Measurements from ENCODE around the gene CYLD. TPM values are rescaled to one million over a fixed set of nuclear protein-coding genes. Genes with fewer than 3 reads are reported as not detected.

The CYLD gene
- total RNA-seq, 1 donor from 2014 or later, result 10.3 TPM

DNA sequence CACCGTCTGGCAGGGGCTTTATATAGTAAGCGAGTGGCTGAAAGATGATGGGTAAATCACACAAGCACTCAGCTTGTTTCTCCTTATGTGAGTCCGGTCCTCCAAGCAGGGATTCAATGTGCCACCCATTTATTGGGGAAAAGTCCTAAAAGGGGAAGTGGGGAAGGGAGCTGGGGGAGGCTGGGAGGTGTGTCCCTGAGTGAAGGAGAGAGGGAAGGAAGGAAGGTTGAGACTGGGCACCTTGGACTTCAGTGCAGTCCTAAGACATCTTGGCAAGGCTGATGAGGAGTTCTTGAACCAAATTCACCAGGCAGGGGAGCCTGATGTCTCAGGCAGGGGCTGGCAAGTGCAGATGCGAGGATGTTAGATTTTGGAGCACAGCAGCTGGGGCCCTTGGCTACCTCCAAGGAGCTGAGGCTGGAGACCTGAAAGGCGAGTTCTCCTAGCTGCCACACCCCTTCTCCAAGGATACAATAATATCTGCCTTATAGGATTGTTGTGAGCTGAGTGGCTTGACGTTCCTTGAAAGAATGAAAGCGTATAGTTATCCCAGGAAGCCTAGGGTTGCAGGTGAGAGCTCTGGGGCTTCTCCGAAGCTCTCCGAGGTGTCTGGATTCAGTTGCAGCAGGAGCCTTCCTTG, 23.0 kb upstream of the CYLD start:
- no peak overlapping the region for H3K4me3 ChIP-seq (ENCODE audit: low read depth, low read length)
- TF ChIP-seq, protein P1, sequence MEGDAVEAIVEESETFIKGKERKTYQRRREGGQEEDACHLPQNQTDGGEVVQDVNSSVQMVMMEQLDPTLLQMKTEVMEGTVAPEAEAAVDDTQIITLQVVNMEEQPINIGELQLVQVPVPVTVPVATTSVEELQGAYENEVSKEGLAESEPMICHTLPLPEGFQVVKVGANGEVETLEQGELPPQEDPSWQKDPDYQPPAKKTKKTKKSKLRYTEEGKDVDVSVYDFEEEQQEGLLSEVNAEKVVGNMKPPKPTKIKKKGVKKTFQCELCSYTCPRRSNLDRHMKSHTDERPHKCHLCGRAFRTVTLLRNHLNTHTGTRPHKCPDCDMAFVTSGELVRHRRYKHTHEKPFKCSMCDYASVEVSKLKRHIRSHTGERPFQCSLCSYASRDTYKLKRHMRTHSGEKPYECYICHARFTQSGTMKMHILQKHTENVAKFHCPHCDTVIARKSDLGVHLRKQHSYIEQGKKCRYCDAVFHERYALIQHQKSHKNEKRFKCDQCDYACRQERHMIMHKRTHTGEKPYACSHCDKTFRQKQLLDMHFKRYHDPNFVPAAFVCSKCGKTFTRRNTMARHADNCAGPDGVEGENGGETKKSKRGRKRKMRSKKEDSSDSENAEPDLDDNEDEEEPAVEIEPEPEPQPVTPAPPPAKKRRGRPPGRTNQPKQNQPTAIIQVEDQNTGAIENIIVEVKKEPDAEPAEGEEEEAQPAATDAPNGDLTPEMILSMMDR (conservative IDR thresholded peaks at IDR 0.05; ENCODE audit: low read depth, low read length), result no peak
- no peak for DNase-seq (ENCODE audit: low read depth)

DNA sequence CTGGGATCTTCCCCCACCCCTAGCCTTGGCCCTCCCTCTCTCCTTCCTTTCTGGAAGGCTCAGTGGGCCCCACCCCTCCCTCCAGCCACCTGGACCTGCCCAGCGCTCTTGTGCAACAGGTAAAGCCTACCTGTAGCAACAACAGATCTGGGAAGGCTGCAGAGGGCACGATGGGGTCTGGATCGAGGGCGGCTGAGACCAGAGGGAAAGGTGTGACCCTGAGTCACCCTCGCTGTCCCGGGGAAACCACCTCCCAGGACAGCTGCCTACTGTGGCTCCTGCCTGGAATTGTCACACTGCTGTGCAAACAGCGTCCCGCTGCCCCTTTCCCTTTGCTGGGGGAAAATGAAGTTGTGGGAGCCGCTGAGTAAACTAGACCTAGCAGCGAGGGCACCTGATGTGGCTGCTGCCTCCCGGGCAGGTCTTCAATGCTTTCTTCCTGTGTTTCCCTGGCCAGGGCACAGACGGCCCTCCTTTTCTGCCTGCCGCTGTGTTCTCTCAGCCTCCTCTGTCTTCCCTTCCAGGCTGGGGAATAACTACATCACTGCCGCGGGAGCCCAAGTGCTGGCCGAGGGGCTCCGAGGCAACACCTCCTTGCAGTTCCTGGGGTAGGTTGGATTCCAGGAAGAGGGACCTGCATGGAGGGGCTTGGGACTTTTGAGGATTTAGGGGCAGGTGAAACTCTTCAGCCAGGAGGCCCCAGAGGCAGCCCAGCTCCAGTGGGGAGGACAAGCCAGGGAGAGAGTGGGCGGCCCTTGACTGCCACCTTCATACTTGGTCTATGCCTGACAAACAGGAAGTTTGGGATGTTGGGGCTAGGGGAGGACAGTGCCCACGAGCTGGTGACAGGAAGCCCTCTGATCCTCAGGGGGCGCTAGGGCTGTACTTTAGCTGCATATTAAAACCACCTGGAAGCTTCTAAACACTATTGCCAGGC, 22.2 kb upstream of the CYLD start:
- DNase-seq (ENCODE audit: low read depth), result no peak
- TF ChIP-seq, protein P1 (conservative IDR thresholded peaks at IDR 0.05; ENCODE audit: low read depth, low read length), result no peak
- no peak overlapping the region for H3K4me3 ChIP-seq (ENCODE audit: low read depth, low read length)

DNA sequence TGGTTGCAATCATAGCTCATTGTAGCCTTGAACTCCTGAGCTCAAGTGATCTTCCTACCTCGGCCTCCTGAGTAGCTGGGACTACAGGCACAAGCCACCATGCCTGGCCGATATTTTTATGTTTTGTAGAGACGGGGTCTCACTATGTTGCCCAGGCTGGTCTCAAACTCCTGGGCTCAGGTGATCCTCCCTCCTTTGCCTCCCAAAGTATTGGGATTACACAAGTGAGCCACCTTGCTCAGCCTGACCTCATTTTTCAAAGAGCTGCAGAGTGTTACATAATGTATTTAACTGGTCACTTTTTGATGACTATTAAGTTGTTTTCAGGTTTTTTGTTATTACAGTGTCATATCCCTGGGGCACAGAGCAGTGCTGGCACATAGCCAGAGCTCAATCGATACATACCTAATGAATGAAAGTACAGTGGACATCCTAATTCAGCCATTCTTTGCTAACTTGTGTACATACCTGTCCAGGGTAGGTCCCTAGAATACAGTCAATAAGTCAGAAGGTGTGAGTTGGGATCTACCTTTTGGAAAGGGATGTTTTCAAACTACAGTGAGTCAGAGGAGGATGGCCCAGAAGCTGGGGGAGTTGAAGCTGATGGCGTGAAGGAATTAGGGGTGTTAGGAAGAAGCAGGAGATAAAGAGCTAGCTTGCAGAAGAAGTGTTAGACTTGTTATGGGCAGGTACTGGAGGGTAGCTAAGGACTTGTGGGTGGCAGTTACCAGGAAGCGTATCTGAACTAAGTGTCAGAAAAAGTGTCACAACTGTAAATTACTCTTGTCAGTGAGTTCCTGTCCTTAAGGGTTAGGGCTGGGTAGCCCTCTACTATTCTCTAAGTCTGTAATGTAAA, 20.1 kb upstream of the CYLD start:
- TF ChIP-seq, protein P1 (conservative IDR thresholded peaks at IDR 0.05; ENCODE audit: low read depth, low read length), result no peak
- DNase-seq (ENCODE audit: low read depth), result no peak
- no peak overlapping the region for H3K4me3 ChIP-seq (ENCODE audit: low read depth, low read length)

DNA sequence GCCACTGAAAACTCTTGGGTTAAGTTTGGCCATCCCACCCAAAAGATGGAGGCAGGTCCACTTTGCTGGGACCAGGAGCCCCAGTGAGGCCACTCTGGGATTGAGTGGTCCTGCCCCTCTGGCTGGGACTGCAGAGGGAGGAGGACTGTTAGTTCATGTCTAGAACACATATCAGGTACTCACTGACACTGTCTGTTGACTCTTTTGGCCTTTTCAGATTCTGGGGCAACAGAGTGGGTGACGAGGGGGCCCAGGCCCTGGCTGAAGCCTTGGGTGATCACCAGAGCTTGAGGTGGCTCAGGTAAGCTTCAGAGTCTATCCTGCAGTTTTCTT, 19.5 kb upstream of the CYLD start:
- TF ChIP-seq, protein P1 (conservative IDR thresholded peaks at IDR 0.05; ENCODE audit: low read depth, low read length), result no peak
- no peak for DNase-seq (ENCODE audit: low read depth)

DNA sequence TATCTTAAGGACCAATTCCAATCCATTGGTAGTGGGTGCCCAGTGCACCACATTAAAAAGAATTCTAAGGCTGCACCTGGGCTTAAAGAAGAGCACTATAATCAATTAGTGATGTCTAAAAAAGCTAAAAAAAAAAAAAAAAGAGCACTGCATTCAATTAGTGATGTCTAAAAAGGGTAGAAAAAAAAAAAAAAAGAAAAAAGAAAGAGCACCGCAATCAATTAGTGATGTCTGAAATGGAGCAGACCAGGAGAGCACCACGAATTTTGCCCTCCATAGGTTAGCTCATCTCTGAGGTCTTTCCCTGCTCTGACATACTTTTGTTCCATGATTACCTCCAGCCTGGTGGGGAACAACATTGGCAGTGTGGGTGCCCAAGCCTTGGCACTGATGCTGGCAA, 18.9 kb upstream of the CYLD start:
- TF ChIP-seq, protein P1 (conservative IDR thresholded peaks at IDR 0.05; ENCODE audit: low read depth, low read length), result no peak
- DNase-seq (ENCODE audit: low read depth), result no peak
- no peak overlapping the region for H3K4me3 ChIP-seq (ENCODE audit: low read depth, low read length)

More for the DNA sequence above, 19.5 kb upstream of the CYLD start:
- no peak overlapping the region for H3K4me3 ChIP-seq (ENCODE audit: low read depth, low read length)

DNA sequence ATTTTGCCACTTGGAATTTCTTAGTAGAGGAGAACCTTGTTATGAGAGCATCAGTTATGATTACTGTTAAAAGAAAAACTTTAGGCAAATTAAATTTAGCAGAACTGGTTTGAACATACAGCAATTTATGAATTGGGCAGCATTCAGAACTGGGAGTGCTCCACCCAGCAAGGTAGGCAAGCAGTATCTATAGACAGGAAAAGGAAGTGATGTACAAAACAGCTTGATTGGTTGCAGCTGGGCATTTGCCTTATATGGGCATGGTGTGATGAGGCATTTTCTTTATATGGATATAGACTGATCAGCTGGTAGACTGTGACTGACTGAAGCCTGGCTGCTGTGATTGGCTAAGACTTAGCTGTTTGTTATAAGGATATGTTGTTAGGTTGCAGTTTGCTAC, 17.6 kb upstream of the CYLD start:
- no peak for DNase-seq (ENCODE audit: low read depth)
- no peak overlapping the region for H3K4me3 ChIP-seq (ENCODE audit: low read depth, low read length)
- TF ChIP-seq, protein P1 (conservative IDR thresholded peaks at IDR 0.05; ENCODE audit: low read depth, low read length), result no peak

Data from epithelial cell of proximal tubule (primary cell).